Stimulated activated CD8-positive, alpha-beta memory T cell treated with anti-CD3 and anti-CD28 coated beads, Interleukin-4, amount 100 ng/mL, for 24 hours (primary cell): ENCODE data around the gene CNIH1.
"Not testable (repeated sequence)": the region's sequence is repeated elsewhere in the genome, so short reads cannot be mapped to it uniquely, and the experiment has no call there.

Source experiments
- DNase-seq: peaks from one replicate; pipeline ENCODE4 v3.0.0-alpha.2; 2020; ENCODE audit warnings: low read depth

The CNIH1 gene

GRCh38 chr14:54467280-54467679 lies 26.1 kb upstream of the CNIH1 start:
- DNase-seq = no peak

DNA sequence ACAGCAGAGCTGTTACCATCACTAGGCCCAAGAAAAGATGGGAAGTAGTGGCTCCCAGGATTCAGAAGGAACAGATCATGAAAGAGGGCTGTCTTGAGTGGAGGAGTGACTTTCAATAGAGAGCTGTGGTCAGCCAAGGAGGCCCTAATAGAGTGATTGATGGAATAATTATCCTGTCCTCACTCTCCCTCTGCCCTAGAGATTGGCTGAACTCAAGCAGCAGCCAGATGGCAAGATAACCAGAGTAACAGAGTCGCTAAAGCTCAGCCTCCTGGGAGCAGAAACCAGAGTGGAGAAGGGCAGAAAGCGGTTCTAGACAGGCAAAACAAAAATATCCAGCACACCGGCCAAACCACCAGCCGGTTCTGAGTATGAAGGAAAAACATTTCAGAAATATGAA lies 24.5 kb upstream of the CNIH1 start:
- DNase-seq = no peak

GRCh38 chr14:54462048-54462447 lies 20.9 kb upstream of the CNIH1 start:
- DNase-seq = no peak

DNA sequence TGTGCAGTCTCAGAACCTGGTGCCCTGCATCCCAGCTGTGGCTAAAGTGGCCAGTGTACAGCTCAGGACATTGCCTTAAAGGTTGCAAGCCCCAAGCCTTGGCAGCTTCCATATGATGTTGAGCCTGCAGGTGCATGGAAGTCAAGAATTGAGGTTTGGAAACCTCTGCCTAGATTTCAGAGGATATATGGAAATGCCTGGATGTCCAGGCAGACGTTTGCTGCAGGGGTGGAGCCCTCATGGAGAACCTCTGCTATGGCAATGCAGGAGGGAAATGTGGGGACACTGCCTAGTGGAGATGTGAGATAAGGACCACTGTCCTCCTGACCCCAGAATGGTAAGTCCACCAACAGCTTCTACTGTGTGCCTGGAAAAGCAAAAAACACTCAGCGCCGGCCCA lies 17.9 kb upstream of the CNIH1 start:
- DNase-seq = no peak

- DNase-seq = not testable (repeated sequence)
Measured at GRCh38 chr14:54458536-54458935, 17.4 kb upstream of the CNIH1 start.

- DNase-seq = no peak
Measured at GRCh38 chr14:54457609-54457996, 16.4 kb upstream of the CNIH1 start.

GRCh38 chr14:54456820-54457608 lies 15.8 kb upstream of the CNIH1 start:
- DNase-seq = not testable (repeated sequence)

GRCh38 chr14:54455363-54455762 lies 14.2 kb upstream of the CNIH1 start:
- no peak for DNase-seq

DNA sequence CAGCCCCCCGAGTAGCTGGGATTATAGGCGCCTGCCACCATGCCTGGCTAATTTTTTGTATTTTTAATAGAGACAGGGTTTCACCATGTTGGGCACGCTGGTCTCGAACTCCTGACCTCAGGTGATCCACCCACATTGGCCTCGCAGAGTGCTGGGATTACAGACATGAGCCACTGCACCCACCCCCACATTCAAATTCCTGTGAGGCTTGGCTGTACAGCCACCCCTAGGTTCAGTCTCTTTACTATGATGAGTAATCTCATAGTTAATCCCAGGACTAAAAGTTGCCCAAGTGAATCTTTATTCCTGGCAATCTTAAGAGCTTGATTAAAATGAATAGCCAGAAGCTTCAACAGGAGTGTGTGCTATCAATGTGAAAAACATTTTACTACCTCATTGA lies 12.8 kb upstream of the CNIH1 start:
- DNase-seq = not testable (repeated sequence)

DNA sequence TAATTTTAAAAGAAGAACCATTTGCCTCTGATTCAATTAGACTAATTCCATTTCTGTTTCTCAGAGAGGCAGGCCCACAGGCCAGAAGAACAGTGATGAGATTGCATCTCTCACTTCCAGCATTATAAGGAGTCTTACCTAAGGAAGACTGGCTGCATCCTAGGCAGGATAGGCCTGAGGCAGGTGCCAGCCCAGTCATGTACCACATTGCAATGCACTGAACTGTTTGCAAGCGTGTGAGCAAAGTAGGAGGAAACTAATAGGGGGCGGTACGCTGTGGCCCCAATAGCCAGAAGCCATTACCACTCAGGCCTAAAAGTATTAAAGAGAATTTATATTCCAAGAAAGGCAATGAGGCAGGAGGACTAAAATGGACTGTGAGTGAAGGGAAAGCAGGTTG lies 12.1 kb upstream of the CNIH1 start:
- DNase-seq = no peak

GRCh38 chr14:54451961-54452360 lies 10.8 kb upstream of the CNIH1 start:
- DNase-seq = no peak

GRCh38 chr14:54451121-54451601 lies 10.0 kb upstream of the CNIH1 start:
- no peak for DNase-seq

- DNase-seq = no peak
Measured at GRCh38 chr14:54450535-54450934, 9.4 kb upstream of the CNIH1 start.

- no peak for DNase-seq
Measured at GRCh38 chr14:54447231-54447692, 6.1 kb upstream of the CNIH1 start.

GRCh38 chr14:54446161-54446693 lies 5.1 kb upstream of the CNIH1 start:
- DNase-seq = no peak

DNA sequence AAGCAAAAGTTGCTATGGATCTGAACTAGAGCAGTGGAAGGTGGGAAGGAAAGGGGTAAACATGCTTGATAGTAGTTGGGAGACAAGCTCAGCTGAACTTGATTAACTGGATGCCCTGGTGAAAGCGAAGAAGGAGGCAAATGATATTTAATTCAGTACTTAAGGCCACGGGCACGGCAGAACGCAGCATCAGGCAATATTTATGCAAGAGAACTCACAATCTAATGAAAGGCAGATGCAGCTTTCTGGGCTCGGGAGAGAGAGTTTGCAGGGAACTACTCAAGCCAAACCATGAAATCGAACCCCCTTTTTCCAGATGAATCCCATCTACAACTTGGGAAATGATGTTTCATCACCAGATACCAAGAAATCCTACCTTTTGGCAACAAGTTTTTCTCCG lies 3.5 kb upstream of the CNIH1 start:
- DNase-seq = no peak

- DNase-seq = no peak
Measured at GRCh38 chr14:54443981-54444380, 2.8 kb upstream of the CNIH1 start.

DNA sequence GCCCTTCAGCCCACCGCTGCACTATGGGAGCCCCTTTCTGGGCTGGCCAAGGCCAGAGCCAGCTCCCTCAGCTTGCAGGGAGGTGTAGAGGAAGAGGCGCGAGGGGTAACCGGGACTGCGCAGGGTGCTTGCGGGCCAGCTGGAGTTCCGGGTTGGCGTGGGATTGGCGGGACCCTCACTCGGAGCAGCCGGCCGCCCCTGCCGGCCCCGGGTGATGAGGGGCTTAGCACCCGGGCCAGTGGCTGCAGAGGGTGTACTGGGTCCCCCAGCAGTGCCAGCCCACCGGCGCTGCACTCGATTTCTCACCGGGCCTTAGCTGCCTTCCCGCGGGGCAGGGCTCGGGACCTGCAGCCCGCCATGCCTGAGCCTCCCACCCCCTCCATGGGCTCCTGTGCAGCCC lies 1.8 kb upstream of the CNIH1 start:
- not testable (repeated sequence) for DNase-seq

GRCh38 chr14:54440476-54440872 lies 700 bp downstream of the CNIH1 start:
- DNase-seq = no peak

GRCh38 chr14:54440037-54440436 lies 1.1 kb downstream of the CNIH1 start:
- DNase-seq = no peak

DNA sequence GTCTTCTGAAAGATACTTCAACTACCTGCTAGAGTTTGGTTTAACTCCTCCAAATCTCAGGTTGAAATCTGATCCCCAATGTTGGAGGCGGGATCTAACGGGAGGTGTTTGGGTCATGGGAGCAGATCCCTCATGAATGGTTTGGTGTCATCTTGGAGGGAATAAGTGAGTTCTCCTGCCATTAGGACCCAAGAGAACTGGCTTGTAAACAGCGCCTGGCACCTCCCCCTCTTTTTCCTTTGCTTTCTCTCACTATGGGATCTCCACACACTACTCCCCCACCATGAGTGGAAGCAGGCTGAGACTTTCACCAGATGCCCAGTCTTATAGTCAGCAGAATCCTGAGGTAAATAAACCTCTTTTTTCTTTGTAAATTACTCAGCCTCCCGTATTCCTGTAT lies 2.5 kb downstream of the CNIH1 start:
- no peak for DNase-seq

DNA sequence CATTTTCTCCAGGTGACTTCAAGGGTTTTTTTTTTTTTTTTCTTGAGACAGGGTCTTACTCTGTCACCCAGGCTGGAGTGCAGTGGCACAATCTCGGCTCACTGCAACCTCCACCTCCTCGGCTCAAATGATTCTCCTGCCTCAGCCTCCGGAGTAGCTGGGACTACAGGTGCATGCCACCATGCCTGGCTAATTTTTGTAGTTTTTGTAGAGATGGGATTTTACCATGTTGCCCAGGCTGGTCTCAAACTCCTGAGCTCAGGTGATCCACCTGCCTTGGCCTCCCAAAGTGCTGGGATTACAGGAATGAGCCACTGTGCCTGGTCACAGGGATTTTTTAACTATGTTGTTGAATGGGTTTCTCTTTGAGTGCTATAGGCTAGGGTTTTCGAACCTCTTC lies 3.2 kb downstream of the CNIH1 start:
- DNase-seq = not testable (repeated sequence)

GRCh38 chr14:54435500-54435981 lies 5.6 kb downstream of the CNIH1 start:
- DNase-seq = no peak

DNA sequence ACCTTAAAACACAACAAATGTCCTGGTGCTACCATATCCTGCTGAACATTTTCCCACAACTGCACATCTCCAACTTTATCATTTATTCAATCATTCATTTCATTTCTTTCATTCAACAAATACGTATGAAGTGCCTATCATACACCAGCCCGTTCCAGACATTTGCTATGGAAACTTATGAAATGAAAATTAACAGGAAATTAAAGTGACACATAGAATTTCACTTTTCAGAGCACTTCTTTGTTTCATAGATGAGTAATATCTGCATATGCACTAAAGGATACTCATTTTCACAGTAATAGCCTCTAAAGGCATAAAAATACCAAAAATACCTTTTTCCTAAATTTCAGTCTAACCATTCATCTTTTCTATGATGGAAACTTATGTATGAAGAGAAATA lies 12.6 kb downstream of the CNIH1 start:
- DNase-seq = no peak
